Smooth muscle cell (in vitro differentiated cells): Measurements from ENCODE around the gene SYVN1. TPM values are rescaled to one million over a fixed set of nuclear protein-coding genes. Genes with fewer than 3 reads are reported as not detected.

ENCODE experiments used
- DNase-seq: peaks from one replicate; lab custom pipeline; 2025; ENCODE audit not compliant: unreplicated experiment; lab: John Stamatoyannopoulos, UW
- H2AFZ ChIP-seq: fragments of 200-600 bp; sonication (generic); 2 replicates; pipeline ENCODE4 v1.6.0; 2016; ENCODE audit warnings: antibody characterized with exemption, low read depth, mild to moderate bottlenecking
- H3F3A ChIP-seq: fragments of 200-600 bp; sonication (generic); 2 replicates; pipeline ENCODE4 v1.6.0; 2017; ENCODE audit warnings: antibody characterized with exemption, low read depth
- H3K27ac ChIP-seq: fragments of 200-600 bp; sonication (generic); 2 replicates; pipeline ENCODE4 v1.5.1; 2016; ENCODE audit warnings: low read depth, mild to moderate bottlenecking
- H3K27me3 ChIP-seq: fragments of 200-600 bp; sonication (generic); 2 replicates; pipeline ENCODE4 v1.6.1; 2016; ENCODE audit warnings: low read depth, mild to moderate bottlenecking
- H3K36me3 ChIP-seq: fragments of 200-600 bp; sonication (generic); 2 replicates; pipeline ENCODE4 v1.5.1; 2016; ENCODE audit warnings: low read depth
- H3K4me1 ChIP-seq: fragments of 200-600 bp; sonication (generic); 2 replicates; pipeline ENCODE4 v1.5.1; 2016; ENCODE audit warnings: low read depth
- H3K4me2 ChIP-seq: fragments of 200-600 bp; sonication (generic); 2 replicates; pipeline ENCODE4 v1.6.0; 2016; ENCODE audit warnings: mild to moderate bottlenecking
- H3K4me3 ChIP-seq: fragments of 200-600 bp; sonication (generic); 2 replicates; pipeline ENCODE4 v1.5.1; 2016; ENCODE audit warnings: mild to moderate bottlenecking
- H3K79me2 ChIP-seq: fragments of 200-600 bp; sonication (generic); 2 replicates; pipeline ENCODE4 v1.6.0; 2016; ENCODE audit warnings: low read depth, mild to moderate bottlenecking
- H3K9ac ChIP-seq: fragments of 200-600 bp; sonication (generic); 2 replicates; pipeline ENCODE4 v1.6.0; 2016; ENCODE audit warnings: low read depth
- H3K9me3 ChIP-seq: fragments of 200-600 bp; sonication (generic); replicated peaks from 2 replicates; pipeline ENCODE4 v1.5.1; 2016; ENCODE audit warnings: low read depth
- H4K20me1 ChIP-seq: fragments of 200-600 bp; sonication (generic); 2 replicates; pipeline ENCODE4 v1.6.0; 2016; ENCODE audit warnings: low read depth
- WGBS: methylation state at CpG from one replicate; pipeline ENCODE4 v1.1.7; 2016; ENCODE audit warnings: low lambda C conversion rate; 5-methylcytosine and 5-hydroxymethylcytosine counted together
- polyA plus RNA-seq: library from polyadenylated mRNA; unstranded; fragments of >200 nt; fragmentation: Nextera tagmentation; extraction: Ambion mirVana; gene quantifications from 2 replicates; pipeline ENCODE4 v1.2.1, GENCODE V29; 2016
- total RNA-seq: library from RNA; depleted of rRNA; stranded (reverse); fragments of >200 nt; gene quantifications from 2 replicates; pipeline ENCODE4 v1.2.3, GENCODE V29; 2014
- TF ChIP-seq, protein P1 (sequence below): fragments of 200-600 bp; sonication (generic); IDR thresholded peaks from 2 replicates; pipeline ENCODE4 v1.5.1; 2017; ENCODE audit warnings: borderline replicate concordance, mild to moderate bottlenecking, antibody characterized with exemption; ENCODE audit not compliant: insufficient read depth, poor library complexity, severe bottlenecking

The SYVN1 gene
- total and polyA plus RNA-seq, 2 experiments from 2014 or later = 30.0 to 52.0 TPM

DNA sequence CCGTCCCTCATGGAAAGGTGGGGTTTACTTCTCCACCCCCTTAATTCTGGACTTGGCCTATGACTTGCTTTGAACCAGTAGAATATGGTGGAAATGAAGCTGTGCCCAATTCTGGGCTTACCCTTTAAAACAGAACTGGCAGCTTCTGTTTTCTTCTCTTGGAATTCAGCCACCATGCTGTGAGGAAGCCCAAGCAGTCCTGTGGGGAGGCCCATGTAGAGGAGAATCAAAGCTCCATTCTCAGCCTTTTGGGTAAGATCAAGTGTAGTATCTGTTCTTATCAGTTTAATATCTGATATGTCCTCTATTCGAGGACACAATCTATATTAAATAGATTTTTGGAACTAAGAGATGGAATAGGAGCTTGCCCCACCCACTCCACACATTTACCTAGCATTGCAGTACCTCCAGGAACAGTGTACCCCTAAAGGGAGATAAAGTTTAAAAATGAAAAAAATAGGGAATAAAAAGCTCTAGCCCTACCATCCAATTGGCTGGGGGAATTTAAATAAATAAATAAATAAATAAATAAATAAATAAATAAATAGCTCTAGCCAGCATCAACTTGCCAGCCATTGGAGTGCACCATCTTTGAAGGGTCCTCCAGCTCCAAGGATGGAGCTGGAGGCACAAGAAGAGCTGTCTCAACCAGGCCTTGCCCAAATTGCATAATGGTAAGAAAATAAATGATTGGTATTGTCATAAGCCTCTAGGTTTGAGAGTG lies 13.2 kb upstream of the SYVN1 start:
- no peaks in the 10 kb centered on the region for H3K9me3 ChIP-seq
- no peak overlapping the region for H3K27ac ChIP-seq
- H2AFZ ChIP-seq = no peak overlapping the region
- H4K20me1 ChIP-seq = no peaks in the 10 kb centered on the region
- WGBS = 82% methylated on average over 2 of the region's 2 CpGs
- no peak overlapping the region for H3K9ac ChIP-seq
- no peak overlapping the region for H3K4me2 ChIP-seq
- H3K4me1 ChIP-seq = no peaks in the 10 kb centered on the region
- no peak overlapping the region for H3K4me3 ChIP-seq
- no peaks in the 10 kb centered on the region for H3F3A ChIP-seq
- no peaks in the 10 kb centered on the region for H3K36me3 ChIP-seq
- peaks cover 6% of the 10 kb centered on the region for H3K27me3 ChIP-seq
- TF ChIP-seq, protein P1, sequence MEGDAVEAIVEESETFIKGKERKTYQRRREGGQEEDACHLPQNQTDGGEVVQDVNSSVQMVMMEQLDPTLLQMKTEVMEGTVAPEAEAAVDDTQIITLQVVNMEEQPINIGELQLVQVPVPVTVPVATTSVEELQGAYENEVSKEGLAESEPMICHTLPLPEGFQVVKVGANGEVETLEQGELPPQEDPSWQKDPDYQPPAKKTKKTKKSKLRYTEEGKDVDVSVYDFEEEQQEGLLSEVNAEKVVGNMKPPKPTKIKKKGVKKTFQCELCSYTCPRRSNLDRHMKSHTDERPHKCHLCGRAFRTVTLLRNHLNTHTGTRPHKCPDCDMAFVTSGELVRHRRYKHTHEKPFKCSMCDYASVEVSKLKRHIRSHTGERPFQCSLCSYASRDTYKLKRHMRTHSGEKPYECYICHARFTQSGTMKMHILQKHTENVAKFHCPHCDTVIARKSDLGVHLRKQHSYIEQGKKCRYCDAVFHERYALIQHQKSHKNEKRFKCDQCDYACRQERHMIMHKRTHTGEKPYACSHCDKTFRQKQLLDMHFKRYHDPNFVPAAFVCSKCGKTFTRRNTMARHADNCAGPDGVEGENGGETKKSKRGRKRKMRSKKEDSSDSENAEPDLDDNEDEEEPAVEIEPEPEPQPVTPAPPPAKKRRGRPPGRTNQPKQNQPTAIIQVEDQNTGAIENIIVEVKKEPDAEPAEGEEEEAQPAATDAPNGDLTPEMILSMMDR = no peak
- DNase-seq = no peak
- H3K79me2 ChIP-seq = no peaks in the 10 kb centered on the region

DNA sequence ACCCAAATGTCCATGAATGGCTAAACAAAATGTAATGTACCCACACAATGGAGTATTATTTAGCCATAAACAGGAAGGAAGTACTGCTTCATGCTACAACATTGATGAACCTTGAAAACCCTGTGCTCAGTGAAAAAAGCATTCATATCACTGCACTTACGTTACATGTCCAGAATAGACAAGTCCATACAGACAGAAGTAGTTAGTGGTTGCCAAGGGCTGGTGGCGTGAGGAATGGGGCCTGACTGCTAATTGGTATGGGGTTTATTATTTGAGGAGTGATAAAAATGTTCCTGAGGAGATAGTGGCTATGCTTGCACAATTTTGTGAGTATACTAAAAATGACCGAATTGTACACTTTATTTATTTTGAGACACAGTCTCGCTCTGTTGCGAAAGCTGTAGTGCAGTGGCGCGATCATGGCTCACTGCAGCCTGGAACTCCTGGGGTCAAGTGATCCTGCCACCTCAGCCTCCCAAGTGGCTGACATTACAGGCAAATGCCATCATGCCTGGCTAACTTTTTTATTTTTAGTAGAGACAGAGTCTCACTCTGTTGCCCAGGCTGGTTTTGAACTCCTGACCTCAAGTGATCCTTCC lies 7.7 kb upstream of the SYVN1 start:
- no peak overlapping the region for H3K27ac ChIP-seq
- H3K27me3 ChIP-seq = peaks cover 26% of the 10 kb centered on the region
- TF ChIP-seq, protein P1 = no peak
- no peak overlapping the region for H3K9ac ChIP-seq
- H3K4me3 ChIP-seq = no peak overlapping the region
- H3K4me1 ChIP-seq = no peaks in the 10 kb centered on the region
- no peak overlapping the region for H2AFZ ChIP-seq
- no peak overlapping the region for H3K4me2 ChIP-seq
- H3K79me2 ChIP-seq = no peaks in the 10 kb centered on the region
- DNase-seq = no peak
- H4K20me1 ChIP-seq = no peaks in the 10 kb centered on the region
- no peaks in the 10 kb centered on the region for H3F3A ChIP-seq
- 89% methylated on average over 7 of the region's 7 CpGs for WGBS
- H3K36me3 ChIP-seq = no peaks in the 10 kb centered on the region
- H3K9me3 ChIP-seq = no peaks in the 10 kb centered on the region

DNA sequence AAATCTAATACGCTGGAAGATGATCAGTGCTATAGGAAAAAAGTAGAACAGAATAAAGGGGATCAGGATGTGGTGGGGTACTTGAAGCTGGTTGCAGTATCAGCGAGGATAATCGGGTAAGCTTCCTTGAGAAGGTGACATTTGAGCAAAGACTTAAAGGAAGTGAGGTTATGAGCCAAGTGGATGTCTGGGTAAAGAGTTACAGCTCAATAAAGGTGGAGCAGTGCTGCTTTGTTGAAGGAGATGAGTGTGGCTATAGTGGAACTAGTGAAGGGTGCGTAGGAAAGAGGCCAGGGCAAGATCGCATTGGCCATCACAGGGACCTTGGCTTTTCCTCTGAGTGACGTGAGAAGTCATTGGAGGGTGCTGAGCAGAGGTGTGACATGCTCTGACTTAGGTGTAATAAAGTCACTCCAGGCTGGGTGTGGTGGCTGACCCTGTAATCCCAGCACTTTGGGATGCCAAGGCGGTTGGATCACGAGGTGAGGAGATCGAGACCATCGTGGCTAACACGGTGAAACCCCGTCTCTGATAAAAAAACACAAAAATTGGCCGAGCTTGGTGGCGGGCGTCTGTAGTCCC lies 2.3 kb upstream of the SYVN1 start:
- TF ChIP-seq, protein P1 = no peak
- H3K4me1 ChIP-seq = peaks cover 5% of the 10 kb centered on the region
- no peak overlapping the region for H3K4me2 ChIP-seq
- no peak overlapping the region for H3K27ac ChIP-seq
- no peak overlapping the region for H3K4me3 ChIP-seq
- H4K20me1 ChIP-seq = peaks cover 18% of the 10 kb centered on the region
- no peaks in the 10 kb centered on the region for H3K9me3 ChIP-seq
- H3K9ac ChIP-seq = no peak overlapping the region
- no peaks in the 10 kb centered on the region for H3K36me3 ChIP-seq
- no peaks in the 10 kb centered on the region for H3F3A ChIP-seq
- DNase-seq = no peak
- no peak overlapping the region for H2AFZ ChIP-seq
- H3K27me3 ChIP-seq = peaks cover 19% of the 10 kb centered on the region
- 91% methylated on average over 15 of the region's 15 CpGs for WGBS
- H3K79me2 ChIP-seq = peaks cover 18% of the 10 kb centered on the region
